ENCODE results near the gene PARD3B. TPM values are rescaled to one million over a fixed set of nuclear protein-coding genes. Genes with fewer than 3 reads are reported as not detected.

PARD3B gene
- total RNA-seq, 1 experiment from 2014 or later: 6.4 TPM

DNA sequence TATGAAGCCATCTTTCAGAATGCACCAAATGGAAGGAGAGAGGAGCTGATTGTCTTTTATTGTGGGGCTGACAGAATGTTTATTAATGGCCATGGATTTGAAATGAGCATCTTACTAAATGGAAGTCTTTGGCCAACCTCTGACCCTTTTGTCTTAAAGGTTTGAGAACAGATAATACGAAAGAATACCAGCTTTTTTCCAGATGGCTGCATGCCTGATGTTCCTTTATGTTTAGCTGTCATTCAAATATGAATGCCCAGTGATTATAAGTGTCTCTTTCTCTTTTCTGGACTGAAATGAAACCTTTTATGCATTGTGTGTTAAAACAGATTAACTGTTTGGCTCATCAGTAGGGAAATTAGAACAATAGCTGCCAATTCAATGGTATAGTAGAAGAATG is 46.0 kb downstream of the PARD3B start:
- Histone ChIP-seq H3K23me2 (ENCODE audit: insufficient read length, low read depth, low read length, poor library complexity, severe bottlenecking) (no peaks in the 10 kb centered on the region), H3K56ac (ENCODE audit: insufficient read length, low read depth, low read length) (no peak overlapping the region), H3K4me2 (ENCODE audit: insufficient read depth, insufficient read length, low read length) (no peak overlapping the region), H3K9ac (ENCODE audit: extremely low read depth, insufficient read length, low read length) (no peak overlapping the region), H4K20me1 (ENCODE audit: control insufficient read depth, insufficient read depth, insufficient read length) (no peaks in the 10 kb centered on the region), H2BK20ac (ENCODE audit: low read depth, low read length, poor library complexity, severe bottlenecking) (no peak overlapping the region), H3K79me2 (ENCODE audit: insufficient read depth, low read length) (no peaks in the 10 kb centered on the region), H4K8ac (replicated peaks; ENCODE audit: insufficient read length, low read depth, low read length) (no peak overlapping the region), H2BK15ac (ENCODE audit: low read depth, low read length) (no peak overlapping the region), H4K5ac (ENCODE audit: insufficient read length, low read depth, low read length) (no peak overlapping the region), H2BK5ac (ENCODE audit: insufficient read length, low read length) (no peak overlapping the region), H3K18ac (ENCODE audit: insufficient read length, low read depth, low read length) (no peak overlapping the region), H3T11ph (ENCODE audit: low read length) (no peak overlapping the region), H3K23ac (ENCODE audit: insufficient read length, low read depth, low read length) (no peak overlapping the region), H2AFZ (ENCODE audit: low read length) (no peak overlapping the region), H4K91ac (ENCODE audit: insufficient read length, low read depth, low read length) (no peak overlapping the region), H3K4me1 (ENCODE audit: insufficient read depth, low read length) (no peaks in the 10 kb centered on the region; the same call in 1 of the 2 replicates), H3K27me3 (ENCODE audit: insufficient read depth, low read length) (no peaks in the 10 kb centered on the region), H2AK5ac (ENCODE audit: insufficient read length, low read length) (no peak overlapping the region), H2BK120ac (ENCODE audit: low read depth, low read length, poor library complexity, severe bottlenecking) (no peak overlapping the region), H3K27ac (ENCODE audit: insufficient read length, low read depth, low read length) (no peak overlapping the region), H2BK12ac (ENCODE audit: insufficient read length, low read depth, low read length) (no peak overlapping the region), H3K4ac (ENCODE audit: low read depth, low read length) (no peak overlapping the region), H3K9me3 (ENCODE audit: control insufficient read depth, low read depth, low read length) (no peaks in the 10 kb centered on the region), H3K79me1 (ENCODE audit: insufficient read depth, low read depth, low read length, poor library complexity, severe bottlenecking) (no peaks in the 10 kb centered on the region), H3K14ac (ENCODE audit: insufficient read depth, low read length) (no peak overlapping the region)
- Mint-ChIP-seq H3K9me3 (peaks cover 3 to 7% of the 10 kb centered on the region in 2 experiments; a peak in 3 of 5 replicates), H3K36me3 (ENCODE audit: insufficient read depth in 1 of 3, low read depth in 3 of 3) (peaks cover 0 to 4% (median 0%) of the 10 kb centered on the region in 3 experiments; a peak in 4 of 7 replicates), H3K4me1 (peaks cover 0 to 4% of the 10 kb centered on the region in 2 experiments; a peak in 2 of 4 replicates), H3K27me3 (ENCODE audit: low read depth) (no peaks in the 10 kb centered on the region; the same call in 1 of the 2 replicates), H3K27ac (no peak overlapping the region), H3K4me3 (no peak overlapping the region)
- DNase-seq: no peak
- TF ChIP-seq, protein P1, sequence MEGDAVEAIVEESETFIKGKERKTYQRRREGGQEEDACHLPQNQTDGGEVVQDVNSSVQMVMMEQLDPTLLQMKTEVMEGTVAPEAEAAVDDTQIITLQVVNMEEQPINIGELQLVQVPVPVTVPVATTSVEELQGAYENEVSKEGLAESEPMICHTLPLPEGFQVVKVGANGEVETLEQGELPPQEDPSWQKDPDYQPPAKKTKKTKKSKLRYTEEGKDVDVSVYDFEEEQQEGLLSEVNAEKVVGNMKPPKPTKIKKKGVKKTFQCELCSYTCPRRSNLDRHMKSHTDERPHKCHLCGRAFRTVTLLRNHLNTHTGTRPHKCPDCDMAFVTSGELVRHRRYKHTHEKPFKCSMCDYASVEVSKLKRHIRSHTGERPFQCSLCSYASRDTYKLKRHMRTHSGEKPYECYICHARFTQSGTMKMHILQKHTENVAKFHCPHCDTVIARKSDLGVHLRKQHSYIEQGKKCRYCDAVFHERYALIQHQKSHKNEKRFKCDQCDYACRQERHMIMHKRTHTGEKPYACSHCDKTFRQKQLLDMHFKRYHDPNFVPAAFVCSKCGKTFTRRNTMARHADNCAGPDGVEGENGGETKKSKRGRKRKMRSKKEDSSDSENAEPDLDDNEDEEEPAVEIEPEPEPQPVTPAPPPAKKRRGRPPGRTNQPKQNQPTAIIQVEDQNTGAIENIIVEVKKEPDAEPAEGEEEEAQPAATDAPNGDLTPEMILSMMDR (conservative IDR thresholded peaks at IDR 0.05): no peak
- no CpG with 5 or more reads among the region's 1 CpG for WGBS (ENCODE audit: extremely low coverage, insufficient read length, low lambda C conversion rate)

All from H9 (cell line).